ENCODE results near the gene LIX1. TPM values are rescaled to one million over a fixed set of nuclear protein-coding genes. Genes with fewer than 3 reads are reported as not detected.

LIX1 gene
- total RNA-seq, 1 donor from 2014 or later: not detected

GRCh38 chr5:97102010-97102470, 40.4 kb downstream of the LIX1 start:
- H3K36me3 ChIP-seq: no peaks in the 10 kb centered on the region
- TF ChIP-seq CTCF (IDR thresholded peaks at IDR 0.05): no peak
- H3K4me1 ChIP-seq: no peaks in the 10 kb centered on the region
- intact Hi-C loops (cut with DNase I): no loop called here
- H3K9me3 ChIP-seq: no peaks in the 10 kb centered on the region
- no peak overlapping the region for H3K27ac ChIP-seq
- no peak overlapping the region for H3K4me3 ChIP-seq
- H3K27me3 ChIP-seq: no peaks in the 10 kb centered on the region
- no peak for DNase-seq (ENCODE audit: low spot score in 2 of 2)

- TF ChIP-seq CTCF (IDR thresholded peaks at IDR 0.05): no peak
- Histone ChIP-seq H3K9me3 (no peaks in the 10 kb centered on the region), H3K4me3 (no peak overlapping the region), H3K27me3 (no peaks in the 10 kb centered on the region), H3K4me1 (no peaks in the 10 kb centered on the region), H3K36me3 (no peaks in the 10 kb centered on the region), H3K27ac (no peak overlapping the region)
- intact Hi-C loops (cut with DNase I): no loop called here
- no peak for DNase-seq (ENCODE audit: low spot score in 2 of 2)
Observed at GRCh38 chr5:97101189-97101910, 41.1 kb downstream of the LIX1 start.

GRCh38 chr5:97100476-97100875, 41.9 kb downstream of the LIX1 start:
- no peaks in the 10 kb centered on the region for H3K9me3 ChIP-seq
- DNase-seq (ENCODE audit: low spot score in 2 of 2): no peak
- intact Hi-C loops (cut with DNase I): no loop called here
- H3K4me3 ChIP-seq: no peak overlapping the region
- H3K36me3 ChIP-seq: no peaks in the 10 kb centered on the region
- no peak overlapping the region for H3K27ac ChIP-seq
- no peak for TF ChIP-seq CTCF (IDR thresholded peaks at IDR 0.05)
- no peaks in the 10 kb centered on the region for H3K4me1 ChIP-seq
- H3K27me3 ChIP-seq: no peaks in the 10 kb centered on the region

- H3K27me3 ChIP-seq: no peaks in the 10 kb centered on the region
- TF ChIP-seq CTCF (IDR thresholded peaks at IDR 0.05): no peak
- H3K9me3 ChIP-seq: no peaks in the 10 kb centered on the region
- no peak overlapping the region for H3K27ac ChIP-seq
- intact Hi-C loops (cut with DNase I): no loop called here
- H3K36me3 ChIP-seq: no peaks in the 10 kb centered on the region
- no peak for DNase-seq (ENCODE audit: low spot score in 2 of 2)
- no peak overlapping the region for H3K4me3 ChIP-seq
- no peaks in the 10 kb centered on the region for H3K4me1 ChIP-seq
Observed at GRCh38 chr5:97098922-97099321, 43.5 kb downstream of the LIX1 start.

- no peaks in the 10 kb centered on the region for H3K36me3 ChIP-seq
- TF ChIP-seq CTCF (IDR thresholded peaks at IDR 0.05): no peak
- H3K9me3 ChIP-seq: no peaks in the 10 kb centered on the region
- intact Hi-C loops (cut with DNase I): no loop called here
- no peak overlapping the region for H3K4me3 ChIP-seq
- no peak for DNase-seq (ENCODE audit: low spot score in 2 of 2)
- H3K4me1 ChIP-seq: no peaks in the 10 kb centered on the region
- H3K27me3 ChIP-seq: no peaks in the 10 kb centered on the region
- no peak overlapping the region for H3K27ac ChIP-seq
Observed at GRCh38 chr5:97097326-97098230, 44.8 kb downstream of the LIX1 start.

Measured in ascending aorta (tissue), 2 donors.